GM12801 (cell line): ENCODE measurements around the gene AKAP10.

Experiments
- CTCF ChIP-seq: IDR thresholded peaks from one replicate; pipeline ENCODE4 v1.5.1; 2011; ENCODE audit warnings: control low read depth; ENCODE audit not compliant: insufficient read length; ENCODE audit errors: extremely low read depth

Gene AKAP10

GRCh38 chr17:19943599-19943998 is 34.0 kb downstream of the AKAP10 start:
- no peak for TF ChIP-seq CTCF

GRCh38 chr17:19943026-19943425 is 34.6 kb downstream of the AKAP10 start:
- TF ChIP-seq CTCF, result no peak

GRCh38 chr17:19940722-19941464 is 36.7 kb downstream of the AKAP10 start:
- no peak for TF ChIP-seq CTCF

GRCh38 chr17:19939993-19940721 is 37.5 kb downstream of the AKAP10 start:
- TF ChIP-seq CTCF, result no peak

GRCh38 chr17:19938736-19939135 is 38.9 kb downstream of the AKAP10 start:
- TF ChIP-seq CTCF, result no peak

- no peak for TF ChIP-seq CTCF
Observed at GRCh38 chr17:19937522-19937921, 40.1 kb downstream of the AKAP10 start.

- TF ChIP-seq CTCF, result no peak
Observed at GRCh38 chr17:19935169-19935568, 42.5 kb downstream of the AKAP10 start.
